KOPT-K1 (cell line): Measurements from ENCODE around the gene TKT.
"Not testable (repeated sequence)": the region's sequence is repeated elsewhere in the genome, so short reads cannot be mapped to it uniquely, and the experiment has no call there.

Experiments
- H3K27ac ChIP-seq: fragments of 200-600 bp; sonication (generic); 2 replicates; pipeline ENCODE4 v1.5.1; 2016; ENCODE audit warnings: antibody characterized with exemption, mild to moderate bottlenecking, low read depth, low read length; ENCODE audit not compliant: poor library complexity, severe bottlenecking
- H3K36me3 ChIP-seq: fragments of 200-600 bp; sonication (generic); 2 replicates; pipeline ENCODE4 v1.5.1; 2017; ENCODE audit warnings: antibody characterized with exemption, mild to moderate bottlenecking, low read length, moderate library complexity; ENCODE audit not compliant: insufficient read depth
- H3K9me3 ChIP-seq: fragments of 200-600 bp; sonication (generic); 2 replicates; pipeline ENCODE4 v1.5.1; 2017; ENCODE audit warnings: antibody characterized with exemption, low read length, mild to moderate bottlenecking; ENCODE audit not compliant: insufficient read depth, poor library complexity, severe bottlenecking

The TKT gene

GRCh38 chr3:53253707-53254508 lies 1.9 kb downstream of the TKT start:
- H3K27ac ChIP-seq: peak overlapping the region; percentile 93
- no peaks in the 10 kb centered on the region for H3K9me3 ChIP-seq
- peaks cover 25% of the 10 kb centered on the region for H3K36me3 ChIP-seq

DNA sequence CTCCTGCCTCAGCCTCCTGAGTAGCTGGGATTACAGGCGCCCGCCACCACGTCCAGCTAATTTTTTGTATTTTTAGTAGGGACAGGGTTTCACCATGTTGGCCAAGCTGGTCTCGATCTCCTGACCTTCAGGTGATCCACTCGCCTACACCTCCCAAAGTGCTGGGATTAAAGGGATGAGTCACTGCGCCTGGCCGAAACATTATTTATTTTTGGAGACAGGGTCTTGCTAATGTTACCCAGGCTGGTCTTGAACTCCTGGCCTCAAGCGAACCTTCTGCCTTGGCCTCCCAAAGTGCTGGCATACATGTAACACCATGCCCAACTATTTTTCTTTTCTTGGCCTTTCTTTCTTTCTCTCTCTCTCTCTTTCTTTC lies 2.9 kb downstream of the TKT start:
- H3K27ac ChIP-seq: not testable (repeated sequence)
- H3K36me3 ChIP-seq: peaks cover 33% of the 10 kb centered on the region

GRCh38 chr3:53252096-53252946 lies 3.5 kb downstream of the TKT start:
- Histone ChIP-seq H3K27ac (peak overlapping the region; percentile 10), H3K36me3 (peaks cover 39% of the 10 kb centered on the region), H3K9me3 (no peaks in the 10 kb centered on the region)

More for the DNA sequence above, 2.9 kb downstream of the TKT start:
- not testable (repeated sequence) for H3K9me3 ChIP-seq

DNA sequence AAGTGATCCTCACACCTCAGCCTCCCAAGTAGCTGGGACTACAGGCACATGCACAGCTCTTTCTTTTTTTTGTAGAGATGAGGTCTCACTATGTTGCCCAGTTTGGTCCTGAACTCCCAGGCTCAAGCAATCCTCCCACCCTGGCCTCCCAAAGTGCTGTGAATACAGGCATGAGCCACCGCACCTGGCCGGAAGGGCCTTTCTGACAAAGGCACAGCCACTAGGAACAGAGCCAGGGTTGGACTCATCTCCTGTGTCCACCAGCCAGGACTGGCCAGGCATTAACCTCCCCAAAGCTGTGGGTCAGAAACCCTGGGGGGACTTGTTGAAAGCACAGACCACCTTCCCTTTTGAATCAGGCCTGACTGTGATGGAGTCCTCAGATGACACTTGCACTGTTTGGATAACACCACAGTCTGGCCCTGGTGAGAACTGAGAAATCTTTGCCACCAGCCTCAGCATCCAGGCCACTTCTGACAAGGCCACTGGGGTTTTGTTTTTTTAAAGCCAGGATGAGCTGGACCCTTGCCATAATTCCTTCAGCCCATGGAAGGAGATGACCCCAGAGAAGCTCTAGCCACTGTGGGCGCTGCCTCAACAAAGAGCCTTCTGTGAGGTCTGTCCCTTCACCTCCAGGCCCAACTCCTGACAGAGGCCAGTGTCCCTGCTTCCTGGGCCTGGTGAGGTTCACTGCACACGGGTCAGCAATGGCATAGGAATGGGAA lies 4.8 kb downstream of the TKT start:
- Histone ChIP-seq H3K9me3 (no peaks in the 10 kb centered on the region), H3K36me3 (peaks cover 46% of the 10 kb centered on the region), H3K27ac (peak overlapping the region; percentile 52)

DNA sequence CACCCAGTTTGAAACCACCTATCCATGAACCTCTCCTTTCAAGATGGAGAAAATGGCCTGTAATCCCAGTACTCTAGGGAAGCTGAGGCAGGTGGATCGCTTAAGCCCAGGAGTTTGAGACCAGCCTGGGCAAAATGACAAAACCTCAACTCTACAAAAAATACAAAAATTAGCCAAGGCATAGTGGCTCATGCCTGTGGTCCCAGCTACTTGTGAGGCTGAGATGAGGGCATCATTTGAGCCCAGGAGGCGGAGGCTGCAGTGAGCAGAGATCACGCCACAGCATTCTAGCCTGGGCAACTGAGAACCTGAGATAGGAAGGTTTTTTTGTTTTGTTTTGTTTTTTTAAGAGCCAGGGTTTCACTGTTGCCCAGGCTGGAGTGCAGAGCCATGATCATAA lies 5.4 kb downstream of the TKT start:
- no peaks in the 10 kb centered on the region for H3K9me3 ChIP-seq
- peaks cover 49% of the 10 kb centered on the region for H3K36me3 ChIP-seq
- H3K27ac ChIP-seq: peak overlapping the region; percentile 52

DNA sequence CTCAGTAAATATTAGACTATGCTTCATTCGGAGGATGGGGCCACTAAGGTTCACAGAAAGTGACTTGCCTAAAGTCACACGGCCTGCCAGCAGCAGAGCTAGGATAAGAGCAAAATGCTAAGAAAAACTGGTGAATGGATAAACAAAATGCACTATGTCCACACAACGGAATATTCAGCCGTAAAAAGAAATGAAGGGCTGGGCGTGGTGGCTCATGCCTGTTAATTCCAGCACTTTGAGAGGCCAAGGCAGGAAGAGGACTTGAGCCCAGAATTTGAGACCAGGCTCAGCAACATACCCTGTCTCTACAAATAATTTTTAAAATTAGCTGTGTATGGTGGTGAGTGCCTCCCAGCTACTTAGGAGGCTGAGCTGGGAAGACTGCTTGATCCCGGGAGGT lies 7.7 kb downstream of the TKT start:
- peaks cover 58% of the 10 kb centered on the region for H3K36me3 ChIP-seq
- no peaks in the 10 kb centered on the region for H3K9me3 ChIP-seq
- H3K27ac ChIP-seq: no peak overlapping the region

DNA sequence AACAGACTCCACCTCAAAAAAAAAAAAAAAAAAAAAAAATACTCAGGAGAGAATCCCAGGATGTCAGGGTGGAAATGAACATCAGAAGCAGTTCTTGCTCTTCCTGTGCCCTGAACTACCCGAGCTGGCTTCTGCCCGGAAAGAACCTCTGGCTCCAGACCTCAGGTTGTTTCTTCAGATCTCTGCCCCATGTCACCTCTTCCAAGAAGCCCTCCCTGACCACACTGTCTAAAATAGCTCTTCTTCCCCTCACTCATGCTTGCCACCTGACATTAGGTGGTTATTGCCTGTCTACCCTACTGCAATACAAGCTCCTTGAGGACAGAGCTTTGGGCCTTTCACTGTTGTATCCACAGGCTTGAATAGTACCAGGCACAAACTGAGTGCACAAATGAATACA lies 8.2 kb downstream of the TKT start:
- Histone ChIP-seq H3K27ac (no peak overlapping the region), H3K9me3 (no peaks in the 10 kb centered on the region), H3K36me3 (peaks cover 58% of the 10 kb centered on the region)

DNA sequence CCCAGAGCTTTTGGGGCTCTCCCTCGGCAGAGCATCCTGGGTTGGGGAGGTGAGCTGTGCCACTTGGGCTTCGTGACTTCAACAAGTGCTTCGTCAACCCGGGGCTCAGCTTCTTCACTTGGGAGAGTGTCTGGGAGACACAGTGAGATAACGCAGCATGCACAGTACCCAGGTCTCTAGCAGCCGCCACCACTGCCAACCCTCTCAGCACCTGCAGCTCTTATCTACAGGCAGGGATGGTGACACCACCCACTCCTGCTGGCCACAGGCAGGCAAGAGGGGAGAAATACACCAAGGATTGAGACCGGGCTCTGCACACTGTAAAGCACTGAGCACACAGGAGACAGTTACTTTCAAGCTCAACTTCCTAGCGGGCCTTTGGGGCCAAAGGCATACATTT lies 11.6 kb downstream of the TKT start:
- Histone ChIP-seq H3K36me3 (peaks cover 81% of the 10 kb centered on the region), H3K27ac (no peak overlapping the region)

GRCh38 chr3:53243785-53244184 lies 12.0 kb downstream of the TKT start:
- H3K27ac ChIP-seq: no peak overlapping the region

More for the DNA sequence above, 11.6 kb downstream of the TKT start:
- H3K9me3 ChIP-seq: no peaks in the 10 kb centered on the region

GRCh38 chr3:53243165-53243564 lies 12.7 kb downstream of the TKT start:
- no peaks in the 10 kb centered on the region for H3K9me3 ChIP-seq
- peaks cover 87% of the 10 kb centered on the region for H3K36me3 ChIP-seq
- H3K27ac ChIP-seq: no peak overlapping the region

More at GRCh38 chr3:53243785-53244184, 12.0 kb downstream of the TKT start:
- peaks cover 86% of the 10 kb centered on the region for H3K36me3 ChIP-seq
- H3K9me3 ChIP-seq: no peaks in the 10 kb centered on the region

- H3K36me3 ChIP-seq: peaks cover 87% of the 10 kb centered on the region
- H3K9me3 ChIP-seq: no peaks in the 10 kb centered on the region
- no peak overlapping the region for H3K27ac ChIP-seq
Observed at GRCh38 chr3:53242642-53243041, 13.2 kb downstream of the TKT start.

DNA sequence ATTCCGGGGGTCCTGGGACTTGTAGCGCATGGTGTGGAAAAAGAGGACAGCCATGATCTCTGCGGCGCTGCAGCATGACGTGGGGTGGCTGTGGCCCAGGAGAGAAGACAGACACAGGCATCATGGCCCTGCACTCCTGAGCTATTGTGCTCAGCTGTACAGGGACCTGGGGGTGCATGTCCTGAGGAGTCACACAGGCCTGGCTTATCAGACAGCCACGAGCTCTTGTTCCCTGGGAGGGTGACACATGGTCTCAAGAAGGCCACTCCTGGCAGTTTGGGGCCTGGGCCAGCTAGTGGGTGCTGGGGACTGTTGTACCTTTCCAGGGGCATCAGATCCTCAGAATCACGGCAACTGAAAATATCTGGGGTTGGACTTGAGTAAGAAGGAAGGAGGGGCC lies 13.7 kb downstream of the TKT start:
- H3K27ac ChIP-seq: no peak overlapping the region
- H3K9me3 ChIP-seq: no peaks in the 10 kb centered on the region
- H3K36me3 ChIP-seq: peaks cover 88% of the 10 kb centered on the region

GRCh38 chr3:53240989-53241972 lies 14.5 kb downstream of the TKT start:
- no peaks in the 10 kb centered on the region for H3K9me3 ChIP-seq
- no peak overlapping the region for H3K27ac ChIP-seq
- peaks cover 92% of the 10 kb centered on the region for H3K36me3 ChIP-seq

DNA sequence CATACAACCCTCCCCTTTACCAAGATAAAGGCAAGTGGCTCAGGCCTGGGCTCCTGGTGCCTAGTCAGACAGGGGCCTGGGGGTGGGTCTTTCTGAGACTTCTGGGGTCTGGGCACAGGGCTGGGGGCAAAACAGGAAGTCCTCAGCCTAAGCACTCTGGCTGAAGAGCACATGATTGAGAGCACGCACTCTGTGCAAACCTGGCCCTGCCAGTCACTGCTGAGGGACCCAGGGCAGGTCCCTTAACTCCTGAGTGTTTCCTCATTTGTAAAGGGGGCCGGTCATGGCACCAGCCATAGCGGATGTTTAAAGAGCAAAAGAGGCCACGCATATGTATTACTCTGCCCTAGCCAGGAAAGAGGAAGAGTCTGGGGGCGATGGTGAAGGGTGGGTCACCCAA lies 16.0 kb downstream of the TKT start:
- Histone ChIP-seq H3K27ac (no peak overlapping the region), H3K36me3 (peaks cover 100% of the 10 kb centered on the region), H3K9me3 (no peaks in the 10 kb centered on the region)
